HepG2 (cell line): ENCODE measurements around the gene GLIPR1L2. TPM values are rescaled to one million over a fixed set of nuclear protein-coding genes. Genes with fewer than 3 reads are reported as not detected.
"Not testable (repeated sequence)": the region's sequence is repeated elsewhere in the genome, so short reads cannot be mapped to it uniquely, and the experiment has no call there.

Experiments
- ATAC-seq: fragments of 200-7000 bp; cut with Tn5 transposase; 3 replicates; pipeline ENCODE4 v1.9.1; 2020; ENCODE audit warnings: mild to moderate bottlenecking, moderate library complexity
- BruUV-seq: library from RNA; stranded (reverse); fragments of 400-500 nt; replicated peaks from 2 replicates; lab custom pipeline; 2021; lab: Mats Ljungman, UMichigan
- CTCF ChIA-PET: fragments of 300-600 bp; formaldehyde crosslinking; extraction: SDS; loops from one replicate; lab custom pipeline; 2021; ENCODE audit warnings: low total read pairs, inconsistent platforms, low intra/inter-chr PET ratio; lab: Yijun Ruan, JAX
- POLR2A ChIA-PET: fragments of 350-600 bp; sonication (Branson Sonifier 250); formaldehyde crosslinking; loops from one replicate; lab custom pipeline; 2020; ENCODE audit warnings: antibody characterized with exemption, inconsistent platforms; lab: Yijun Ruan, JAX
- DNase-seq: peaks from one replicate; pipeline ENCODE4 v3.0.0-alpha.2; 2015; ENCODE audit warnings: low spot score
- FAIRE-seq: peaks from 3 replicates; lab custom pipeline; 2011; peaks lifted over from hg19 to GRCh38; lab: Jason Lieb, UNC
- H2AFZ ChIP-seq: one replicate; pipeline ENCODE4 v1.6.1; 2011; ENCODE audit warnings: low read length, inconsistent platforms
- H3K27ac ChIP-seq: fragments of 300-600 bp; 3 replicates; pipeline ENCODE4 v1.8.0; 2011; ENCODE audit warnings: mixed run types, mild to moderate bottlenecking, mixed read lengths, low read length, inconsistent platforms; ENCODE audit not compliant: insufficient read depth; ENCODE audit errors: extremely low read length
- H3K27me3 ChIP-seq, 2 experiments: fragments of 200-600 bp in 1 of 2; 2 replicates in 1 of 2; 3 replicates in 1 of 2; pipeline versions ENCODE4 v1.6.0 to v1.8.0; 2011; ENCODE audit warnings: low read length in 2 of 2, mild to moderate bottlenecking in 2 of 2, moderate library complexity in 2 of 2, inconsistent platforms in 1 of 2; ENCODE audit not compliant: insufficient read depth in 2 of 2, control insufficient read depth in 1 of 2
- H3K36me3 ChIP-seq, 2 experiments: fragments of 200-600 bp in 1 of 2; replicated peaks in 1 of 2; 2 replicates in 1 of 2; 3 replicates in 1 of 2; pipeline versions ENCODE4 v1.5.1 to v1.8.0; 2011; ENCODE audit warnings: low read length in 2 of 2, inconsistent platforms in 1 of 2; ENCODE audit not compliant: insufficient read depth in 2 of 2, control insufficient read depth in 1 of 2
- H3K4me1 ChIP-seq: 2 replicates; pipeline ENCODE4 v1.5.1; 2012; ENCODE audit warnings: low read length, inconsistent platforms; ENCODE audit not compliant: insufficient read depth
- H3K4me2 ChIP-seq: 2 replicates; pipeline ENCODE4 v1.6.0; 2011; ENCODE audit warnings: low read depth, low read length, inconsistent platforms
- H3K4me3 ChIP-seq, 3 experiments: fragments of 200-600 bp in 1 of 3; sonication (generic), shearing (Covaris generic) in 1 of 3; replicated peaks in 1 of 3; 2 replicates each; pipeline ENCODE4 v1.5.1; 2011 to 2016; ENCODE audit warnings: low read length in 3 of 3, inconsistent platforms in 2 of 3, low read depth in 2 of 3, mild to moderate bottlenecking in 2 of 3, control low read depth in 1 of 3, mixed read lengths in 1 of 3; ENCODE audit not compliant: insufficient read depth in 1 of 3
- H3K79me2 ChIP-seq: one replicate; pipeline ENCODE4 v1.6.1; 2011; ENCODE audit warnings: low read length, inconsistent platforms; ENCODE audit not compliant: insufficient read depth
- H3K9ac ChIP-seq: 2 replicates; pipeline ENCODE4 v1.6.0; 2011; ENCODE audit warnings: mild to moderate bottlenecking, low read depth, low read length, inconsistent platforms; ENCODE audit not compliant: insufficient read depth
- H3K9me3 ChIP-seq: 2 replicates; pipeline ENCODE4 v1.5.1; 2012; ENCODE audit warnings: mild to moderate bottlenecking, low read length
- H4K20me1 ChIP-seq: 2 replicates; pipeline ENCODE4 v1.6.0; 2011; ENCODE audit warnings: inconsistent platforms, mild to moderate bottlenecking, low read length, moderate library complexity; ENCODE audit not compliant: insufficient read depth
- KDM3A ChIP-seq: IDR thresholded peaks from 2 replicates; pipeline ENCODE4 v1.6.1; 2018; ENCODE audit warnings: low read depth, missing compliant biosample characterization
- KLF13 ChIP-seq: sonication (generic); formaldehyde crosslinking; IDR thresholded peaks from 2 replicates; pipeline ENCODE4 v1.4.0; 2020; ENCODE audit warnings: mild to moderate bottlenecking, missing genetic modification reagents
- NFIB ChIP-seq: sonication (generic); formaldehyde crosslinking; IDR thresholded peaks from 2 replicates; pipeline ENCODE4 v1.9.0; 2021; ENCODE audit warnings: missing genetic modification reagents, mild to moderate bottlenecking, borderline replicate concordance
- TEAD3 ChIP-seq: optimal IDR thresholded peaks from 2 replicates; pipeline ENCODE3; 2016; ENCODE audit warnings: borderline replicate concordance
- ZNF749 ChIP-seq: sonication (generic); formaldehyde crosslinking; IDR thresholded peaks from 2 replicates; pipeline ENCODE4 v1.8.0; 2022; ENCODE audit warnings: mild to moderate bottlenecking, missing genetic modification reagents, moderate library complexity, borderline replicate concordance
- ZNF772 ChIP-seq: sonication (generic); formaldehyde crosslinking; IDR thresholded peaks from 2 replicates; pipeline ENCODE4 v1.5.0; 2020; ENCODE audit warnings: mild to moderate bottlenecking, missing genetic modification reagents
- WGBS: methylation state at CpG from one replicate; pipeline ENCODE4 v1.1.6; 2017; ENCODE audit warnings: low lambda C conversion rate; 5-methylcytosine and 5-hydroxymethylcytosine counted together
- in situ Hi-C: cut with HindIII; loops from 2 replicates; pipeline ENCODE4 v1.10.0; 2017; ENCODE audit warnings: low pct_unique_long_range_greater_than_20kb; ENCODE audit not compliant: extremely low pct_ligation_motif_present
- intact Hi-C: fragments of 100-400 bp; cut with micrococcal nuclease; formaldehyde crosslinking; loops from one replicate; pipeline ENCODE4 v1.10.0; 2022; ENCODE audit not compliant: unreplicated experiment
- polyA plus RNA-seq, 8 experiments: library from polyadenylated mRNA; depleted of rRNA in 3 of 8; stranded (reverse) in 7 of 8; unstranded in 1 of 8; fragments of >200 nt; fragmentation: Illumina TruSeq in 4 of 8; extraction: Trizol in 4 of 8; gene quantifications; 2 replicates each; pipeline versions ENCODE4 v1.2.1 to v1.2.3, GENCODE V29; 2011 to 2016; ENCODE audit warnings: low read depth in 4 of 8, missing spikeins in 1 of 8, mixed read lengths in 1 of 8; ENCODE audit not compliant: insufficient read depth in 1 of 8
- total RNA-seq, 5 experiments: library from RNA; depleted of rRNA; stranded (reverse); fragments of >200 nt; fragmentation: Illumina TruSeq; extraction: Trizol; gene quantifications; 2 replicates each; pipeline ENCODE4 v1.2.3, GENCODE V29; 2016; ENCODE audit warnings: low read depth in 1 of 5
- TF ChIP-seq, protein P1 (sequence below): sonication (generic); formaldehyde crosslinking; IDR thresholded peaks from 2 replicates; pipeline ENCODE4 v1.9.0; 2021; ENCODE audit warnings: missing genetic modification reagents, mild to moderate bottlenecking, borderline replicate concordance
- TF ChIP-seq, protein P2 (sequence below): sonication (generic); formaldehyde crosslinking; IDR thresholded peaks from 2 replicates; pipeline ENCODE4 v1.4.0; 2020; ENCODE audit warnings: missing genetic modification reagents, borderline replicate concordance
- TF ChIP-seq, protein P3 (sequence below): sonication (generic); formaldehyde crosslinking; IDR thresholded peaks from 2 replicates; pipeline ENCODE4 v1.9.0; 2022; ENCODE audit warnings: low read depth, missing genetic modification reagents

GLIPR1L2 gene
- total and polyA plus RNA-seq, 2 of the 13 experiments (the other 11 are each of a cell fraction or from before 2014, with no cell fraction given): not detected

DNA sequence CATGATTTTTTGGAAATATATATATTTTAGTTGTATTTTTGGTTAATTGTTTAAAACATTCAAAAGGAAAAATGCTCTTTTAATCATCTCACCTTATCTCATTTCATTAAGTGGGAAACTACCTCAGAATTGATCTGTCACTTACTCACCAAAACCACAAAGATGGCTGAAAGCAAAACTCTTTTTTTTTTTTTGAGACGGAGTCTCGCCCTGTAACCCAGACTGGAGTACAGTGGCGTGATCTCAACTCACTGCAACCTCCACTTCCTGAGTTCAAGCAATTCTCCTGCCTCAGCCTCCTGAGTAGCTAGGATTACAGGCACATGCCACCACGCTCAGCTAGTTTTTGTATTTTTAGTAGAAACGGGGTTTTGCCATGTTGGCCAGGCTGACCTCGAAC, 44.7 kb upstream of the GLIPR1L2 start:
- H3K27me3 ChIP-seq, H2AFZ ChIP-seq, H3K79me2 ChIP-seq, H4K20me1 ChIP-seq, DNase-seq, POLR2A ChIA-PET, BruUV-seq, intact Hi-C loops, FAIRE-seq, H3K9me3 ChIP-seq, H3K36me3 ChIP-seq, H3K4me3 ChIP-seq, H3K27ac ChIP-seq, H3K9ac ChIP-seq, CTCF ChIA-PET, ATAC-seq, in situ Hi-C loops, H3K4me1 ChIP-seq, H3K4me2 ChIP-seq: not testable (repeated sequence)
- 8% methylated on average over 6 of the region's 6 CpGs for WGBS

DNA sequence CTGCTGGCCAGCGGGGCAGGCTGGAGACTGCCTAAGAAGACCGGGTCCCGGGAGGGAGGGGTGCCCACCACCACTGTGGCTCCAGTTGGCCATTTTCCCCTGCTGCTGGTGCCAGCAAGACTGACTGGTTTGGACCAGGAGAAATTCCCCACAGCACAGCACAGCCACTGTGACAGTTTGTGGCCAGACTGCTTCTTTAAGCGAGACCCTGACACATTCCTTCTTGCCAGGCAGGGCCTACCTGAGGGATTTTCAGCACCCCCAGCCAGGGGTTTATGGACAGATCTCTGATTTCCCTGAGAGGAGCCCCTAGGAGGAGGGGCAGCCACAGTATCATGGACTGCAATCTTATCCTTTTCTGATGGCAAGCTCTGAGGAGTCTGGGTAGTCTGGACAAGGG, 40.9 kb upstream of the GLIPR1L2 start:
- Histone ChIP-seq H3K27ac (no peak overlapping the region), H3K4me1 (no peaks in the 10 kb centered on the region), H3K9me3 (no peaks in the 10 kb centered on the region), H3K36me3 (no peaks in the 10 kb centered on the region), H4K20me1 (no peaks in the 10 kb centered on the region), H3K4me3 (no peak overlapping the region), H2AFZ (no peak overlapping the region), H3K4me2 (no peak overlapping the region), H3K9ac (no peak overlapping the region), H3K27me3 (no peaks in the 10 kb centered on the region), H3K79me2 (no peaks in the 10 kb centered on the region)
- in situ Hi-C loops: no loop called here
- ATAC-seq (no peak), FAIRE-seq (no peak), DNase-seq (no peak)
- 7% methylated on average over 3 of the region's 4 CpGs for WGBS
- POLR2A ChIA-PET: no interaction called here
- CTCF ChIA-PET: no interaction called here
- BruUV-seq: no TSS peak
- intact Hi-C loops: no loop called here
- no peak for TF ChIP-seq ZNF772 (CRISPR knock-in tag)
- no peak for TF ChIP-seq ZNF749 (CRISPR knock-in tag)
- TF ChIP-seq, protein P1, sequence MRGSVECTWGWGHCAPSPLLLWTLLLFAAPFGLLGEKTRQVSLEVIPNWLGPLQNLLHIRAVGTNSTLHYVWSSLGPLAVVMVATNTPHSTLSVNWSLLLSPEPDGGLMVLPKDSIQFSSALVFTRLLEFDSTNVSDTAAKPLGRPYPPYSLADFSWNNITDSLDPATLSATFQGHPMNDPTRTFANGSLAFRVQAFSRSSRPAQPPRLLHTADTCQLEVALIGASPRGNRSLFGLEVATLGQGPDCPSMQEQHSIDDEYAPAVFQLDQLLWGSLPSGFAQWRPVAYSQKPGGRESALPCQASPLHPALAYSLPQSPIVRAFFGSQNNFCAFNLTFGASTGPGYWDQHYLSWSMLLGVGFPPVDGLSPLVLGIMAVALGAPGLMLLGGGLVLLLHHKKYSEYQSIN: no peak
- TF ChIP-seq, protein P2, sequence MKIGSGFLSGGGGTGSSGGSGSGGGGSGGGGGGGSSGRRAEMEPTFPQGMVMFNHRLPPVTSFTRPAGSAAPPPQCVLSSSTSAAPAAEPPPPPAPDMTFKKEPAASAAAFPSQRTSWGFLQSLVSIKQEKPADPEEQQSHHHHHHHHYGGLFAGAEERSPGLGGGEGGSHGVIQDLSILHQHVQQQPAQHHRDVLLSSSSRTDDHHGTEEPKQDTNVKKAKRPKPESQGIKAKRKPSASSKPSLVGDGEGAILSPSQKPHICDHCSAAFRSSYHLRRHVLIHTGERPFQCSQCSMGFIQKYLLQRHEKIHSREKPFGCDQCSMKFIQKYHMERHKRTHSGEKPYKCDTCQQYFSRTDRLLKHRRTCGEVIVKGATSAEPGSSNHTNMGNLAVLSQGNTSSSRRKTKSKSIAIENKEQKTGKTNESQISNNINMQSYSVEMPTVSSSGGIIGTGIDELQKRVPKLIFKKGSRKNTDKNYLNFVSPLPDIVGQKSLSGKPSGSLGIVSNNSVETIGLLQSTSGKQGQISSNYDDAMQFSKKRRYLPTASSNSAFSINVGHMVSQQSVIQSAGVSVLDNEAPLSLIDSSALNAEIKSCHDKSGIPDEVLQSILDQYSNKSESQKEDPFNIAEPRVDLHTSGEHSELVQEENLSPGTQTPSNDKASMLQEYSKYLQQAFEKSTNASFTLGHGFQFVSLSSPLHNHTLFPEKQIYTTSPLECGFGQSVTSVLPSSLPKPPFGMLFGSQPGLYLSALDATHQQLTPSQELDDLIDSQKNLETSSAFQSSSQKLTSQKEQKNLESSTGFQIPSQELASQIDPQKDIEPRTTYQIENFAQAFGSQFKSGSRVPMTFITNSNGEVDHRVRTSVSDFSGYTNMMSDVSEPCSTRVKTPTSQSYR: no peak
- TF ChIP-seq, protein P3, sequence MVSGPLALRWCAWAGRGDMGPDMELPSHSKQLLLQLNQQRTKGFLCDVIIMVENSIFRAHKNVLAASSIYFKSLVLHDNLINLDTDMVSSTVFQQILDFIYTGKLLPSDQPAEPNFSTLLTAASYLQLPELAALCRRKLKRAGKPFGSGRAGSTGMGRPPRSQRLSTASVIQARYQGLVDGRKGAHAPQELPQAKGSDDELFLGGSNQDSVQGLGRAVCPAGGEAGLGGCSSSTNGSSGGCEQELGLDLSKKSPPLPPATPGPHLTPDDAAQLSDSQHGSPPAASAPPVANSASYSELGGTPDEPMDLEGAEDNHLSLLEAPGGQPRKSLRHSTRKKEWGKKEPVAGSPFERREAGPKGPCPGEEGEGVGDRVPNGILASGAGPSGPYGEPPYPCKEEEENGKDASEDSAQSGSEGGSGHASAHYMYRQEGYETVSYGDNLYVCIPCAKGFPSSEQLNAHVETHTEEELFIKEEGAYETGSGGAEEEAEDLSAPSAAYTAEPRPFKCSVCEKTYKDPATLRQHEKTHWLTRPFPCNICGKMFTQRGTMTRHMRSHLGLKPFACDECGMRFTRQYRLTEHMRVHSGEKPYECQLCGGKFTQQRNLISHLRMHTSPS (CRISPR knock-in tag): no peak
- TF ChIP-seq KDM3A: no peak
- TF ChIP-seq NFIB (CRISPR knock-in tag): no peak
- no peak for TF ChIP-seq TEAD3 (CRISPR knock-in tag)
- TF ChIP-seq KLF13: no peak
- TF ChIP-seq, all 625 proteins: peak for 0
